ENCODE results near the gene SH2D4B. TPM values are rescaled to one million over a fixed set of nuclear protein-coding genes. Genes with fewer than 3 reads are reported as not detected.

The SH2D4B gene
- total RNA-seq, 1 experiment from 2014 or later, result 0.07 TPM

DNA sequence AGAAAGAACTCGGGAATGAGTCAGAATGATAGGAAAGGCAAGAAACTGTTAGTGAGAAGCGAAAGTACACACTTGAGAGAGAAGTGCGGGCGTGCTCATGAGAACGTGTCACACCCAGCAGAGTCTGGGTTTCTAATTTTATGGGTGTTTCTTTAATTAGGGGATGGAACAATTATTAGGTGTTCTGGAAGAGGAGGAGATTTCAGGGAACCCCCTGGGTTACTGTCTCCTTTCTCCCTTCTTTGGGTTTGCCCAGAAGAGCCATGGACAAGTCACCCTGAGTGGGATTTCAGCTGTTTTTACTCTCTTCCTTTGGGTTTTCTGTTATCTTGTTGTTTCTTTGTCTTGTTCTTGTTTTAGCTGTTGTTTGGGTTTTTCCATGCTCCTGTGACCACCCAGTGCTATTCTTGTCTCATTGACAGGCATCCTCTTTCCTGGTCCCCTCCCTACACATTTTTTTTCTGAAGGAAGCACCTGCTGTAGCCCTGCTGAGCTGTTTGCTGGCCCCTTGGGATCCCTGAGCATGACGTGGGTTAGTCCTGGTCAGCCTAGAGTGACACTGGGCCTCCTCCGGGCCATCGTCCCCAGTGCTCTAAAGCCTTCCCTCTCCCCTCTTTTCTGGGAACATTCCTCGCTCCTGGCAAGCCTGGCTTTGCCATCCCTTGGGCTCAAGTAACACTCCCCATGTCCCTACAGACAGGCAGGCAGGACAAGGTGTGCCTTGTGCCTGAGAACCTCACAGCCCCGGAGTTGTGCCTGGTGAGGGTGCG, 3.5 kb downstream of the SH2D4B start:
- TF ChIP-seq, protein P1, sequence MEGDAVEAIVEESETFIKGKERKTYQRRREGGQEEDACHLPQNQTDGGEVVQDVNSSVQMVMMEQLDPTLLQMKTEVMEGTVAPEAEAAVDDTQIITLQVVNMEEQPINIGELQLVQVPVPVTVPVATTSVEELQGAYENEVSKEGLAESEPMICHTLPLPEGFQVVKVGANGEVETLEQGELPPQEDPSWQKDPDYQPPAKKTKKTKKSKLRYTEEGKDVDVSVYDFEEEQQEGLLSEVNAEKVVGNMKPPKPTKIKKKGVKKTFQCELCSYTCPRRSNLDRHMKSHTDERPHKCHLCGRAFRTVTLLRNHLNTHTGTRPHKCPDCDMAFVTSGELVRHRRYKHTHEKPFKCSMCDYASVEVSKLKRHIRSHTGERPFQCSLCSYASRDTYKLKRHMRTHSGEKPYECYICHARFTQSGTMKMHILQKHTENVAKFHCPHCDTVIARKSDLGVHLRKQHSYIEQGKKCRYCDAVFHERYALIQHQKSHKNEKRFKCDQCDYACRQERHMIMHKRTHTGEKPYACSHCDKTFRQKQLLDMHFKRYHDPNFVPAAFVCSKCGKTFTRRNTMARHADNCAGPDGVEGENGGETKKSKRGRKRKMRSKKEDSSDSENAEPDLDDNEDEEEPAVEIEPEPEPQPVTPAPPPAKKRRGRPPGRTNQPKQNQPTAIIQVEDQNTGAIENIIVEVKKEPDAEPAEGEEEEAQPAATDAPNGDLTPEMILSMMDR (conservative IDR thresholded peaks at IDR 0.05), result no peak
- H3K27me3 Mint-ChIP-seq (ENCODE audit: low read depth), result peaks cover 13% of the 10 kb centered on the region
- Histone ChIP-seq H2BK20ac (ENCODE audit: low read depth, low read length, poor library complexity, severe bottlenecking) (no peak overlapping the region), H3T11ph (ENCODE audit: low read length) (no peak overlapping the region), H4K20me1 (ENCODE audit: control insufficient read depth, insufficient read depth, insufficient read length) (peaks cover 2% of the 10 kb centered on the region), H2AFZ (ENCODE audit: low read length) (no peak overlapping the region), H2BK12ac (ENCODE audit: insufficient read length, low read depth, low read length) (no peak overlapping the region), H3K9ac (ENCODE audit: extremely low read depth, insufficient read length, low read length) (no peak overlapping the region), H3K23me2 (ENCODE audit: insufficient read length, low read depth, low read length, poor library complexity, severe bottlenecking) (no peaks in the 10 kb centered on the region), H3K79me2 (ENCODE audit: insufficient read depth, low read length) (no peaks in the 10 kb centered on the region), H3K4me2 (ENCODE audit: insufficient read depth, insufficient read length, low read length) (no peak overlapping the region), H3K4ac (ENCODE audit: low read depth, low read length) (no peak overlapping the region), H4K8ac (replicated peaks; ENCODE audit: insufficient read length, low read depth, low read length) (no peak overlapping the region), H3K23ac (ENCODE audit: insufficient read length, low read depth, low read length) (no peak overlapping the region), H3K14ac (ENCODE audit: insufficient read depth, low read length) (no peak overlapping the region), H4K91ac (ENCODE audit: insufficient read length, low read depth, low read length) (no peak overlapping the region), H2BK120ac (ENCODE audit: low read depth, low read length, poor library complexity, severe bottlenecking) (no peak overlapping the region), H3K4me1 (ENCODE audit: insufficient read depth, low read length) (no peaks in the 10 kb centered on the region), H3K18ac (ENCODE audit: insufficient read length, low read depth, low read length) (no peak overlapping the region), H4K5ac (ENCODE audit: insufficient read length, low read depth, low read length) (no peak overlapping the region), H3K27ac (ENCODE audit: insufficient read length, low read depth, low read length) (no peak overlapping the region), H2AK5ac (ENCODE audit: insufficient read length, low read length) (no peak overlapping the region), H3K27me3 (ENCODE audit: insufficient read depth, low read length) (no peaks in the 10 kb centered on the region), H3K9me3 (ENCODE audit: control insufficient read depth, low read depth, low read length) (no peaks in the 10 kb centered on the region), H3K56ac (ENCODE audit: insufficient read length, low read depth, low read length) (no peak overlapping the region), H2BK15ac (ENCODE audit: low read depth, low read length) (no peak overlapping the region), H3K79me1 (ENCODE audit: insufficient read depth, low read depth, low read length, poor library complexity, severe bottlenecking) (no peaks in the 10 kb centered on the region), H2BK5ac (ENCODE audit: insufficient read length, low read length) (no peak overlapping the region)
- H3K9me3 Mint-ChIP-seq, result peaks cover 1 to 2% of the 10 kb centered on the region in 2 experiments; a peak in 2 of 5 replicates
- peaks cover 0 to 1% (median 0%) of the 10 kb centered on the region in 3 experiments; a peak in 2 of 7 replicates for H3K36me3 Mint-ChIP-seq (ENCODE audit: insufficient read depth in 1 of 3, low read depth in 3 of 3)
- no peak overlapping the region for H3K4me3 Mint-ChIP-seq
- H3K4me1 Mint-ChIP-seq, result peaks cover 0 to 4% of the 10 kb centered on the region in 2 experiments; a peak in 1 of 4 replicates
- no peak overlapping the region for H3K27ac Mint-ChIP-seq
- no peak for DNase-seq
- WGBS (ENCODE audit: extremely low coverage, insufficient read length, low lambda C conversion rate), result no CpG with 5 or more reads among the region's 11 CpGs
